HUDEP-2 (cell line): Measurements from ENCODE around the gene PNPLA6.
"Not testable (repeated sequence)": the region's sequence is repeated elsewhere in the genome, so short reads cannot be mapped to it uniquely, and the experiment has no call there.

ENCODE experiments used
- DNase-seq, 76 experiments: peaks; one replicate each; lab custom pipeline; 2025; ENCODE audit not compliant: unreplicated experiment in 76 of 76; lab: John Stamatoyannopoulos, UW

PNPLA6 gene

DNA sequence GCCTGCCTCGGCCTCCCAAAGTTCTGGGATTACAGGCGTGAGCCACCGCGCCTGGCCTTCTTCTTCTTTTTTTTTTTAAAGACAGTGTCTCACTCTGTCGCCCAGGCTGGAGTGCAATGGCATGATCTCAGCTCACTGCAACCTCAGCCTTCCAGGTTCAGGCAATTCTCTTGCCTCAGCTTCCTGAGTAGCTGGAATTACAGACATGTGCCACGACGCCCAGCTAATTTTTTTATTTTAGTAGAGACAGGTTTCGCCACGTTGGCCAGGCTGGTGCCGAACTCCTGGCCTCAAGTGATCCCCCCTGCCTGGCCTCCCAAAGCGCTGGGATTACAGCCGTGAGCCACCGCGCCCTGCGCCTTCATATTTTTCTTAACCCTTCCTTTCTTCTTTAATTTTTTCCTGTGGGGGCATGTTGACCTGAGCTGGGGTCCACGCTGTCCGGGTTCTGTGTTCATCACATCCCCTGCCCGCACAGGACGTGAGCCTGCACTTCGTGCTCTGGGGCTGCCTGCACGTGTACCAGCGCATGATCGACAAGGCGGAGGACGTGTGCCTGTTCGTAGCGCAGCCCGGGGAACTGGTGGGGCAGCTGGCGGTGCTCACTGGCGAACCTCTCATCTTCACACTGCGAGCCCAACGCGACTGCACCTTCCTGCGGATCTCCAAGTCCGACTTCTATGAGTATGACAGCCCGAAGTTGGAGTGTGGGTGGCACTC lies 14.1 kb downstream of the PNPLA6 start:
- no peak for DNase-seq

DNA sequence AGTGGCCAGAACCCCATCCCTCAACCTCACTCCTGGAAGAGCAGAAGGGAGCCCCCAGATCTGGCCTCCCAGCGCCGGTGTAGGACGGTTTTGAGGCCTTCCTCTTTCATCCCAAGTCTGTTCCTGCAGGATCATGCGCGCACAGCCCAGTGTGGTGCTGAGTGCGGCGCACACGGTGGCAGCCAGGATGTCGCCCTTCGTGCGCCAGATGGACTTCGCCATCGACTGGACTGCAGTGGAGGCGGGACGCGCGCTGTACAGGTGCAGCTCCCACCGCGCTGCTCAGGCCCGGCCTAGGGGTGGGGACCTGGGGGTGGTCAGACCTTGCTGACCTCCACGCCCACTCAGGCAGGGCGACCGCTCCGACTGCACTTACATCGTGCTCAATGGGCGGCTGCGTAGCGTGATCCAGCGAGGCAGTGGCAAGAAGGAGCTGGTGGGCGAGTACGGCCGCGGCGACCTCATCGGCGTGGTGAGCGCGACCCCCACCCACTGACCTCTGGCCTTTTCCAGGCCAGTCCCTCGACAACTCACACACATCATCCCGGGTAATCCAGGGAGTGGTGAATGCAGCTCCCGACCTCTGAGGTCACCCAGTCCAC lies 14.8 kb downstream of the PNPLA6 start:
- DNase-seq: no peak

- DNase-seq: peak in 11 of 76 experiments; percentile 5 to 32 (median 23)
Observed at GRCh38 chr19:7550987-7551761, 15.7 kb downstream of the PNPLA6 start.

DNA sequence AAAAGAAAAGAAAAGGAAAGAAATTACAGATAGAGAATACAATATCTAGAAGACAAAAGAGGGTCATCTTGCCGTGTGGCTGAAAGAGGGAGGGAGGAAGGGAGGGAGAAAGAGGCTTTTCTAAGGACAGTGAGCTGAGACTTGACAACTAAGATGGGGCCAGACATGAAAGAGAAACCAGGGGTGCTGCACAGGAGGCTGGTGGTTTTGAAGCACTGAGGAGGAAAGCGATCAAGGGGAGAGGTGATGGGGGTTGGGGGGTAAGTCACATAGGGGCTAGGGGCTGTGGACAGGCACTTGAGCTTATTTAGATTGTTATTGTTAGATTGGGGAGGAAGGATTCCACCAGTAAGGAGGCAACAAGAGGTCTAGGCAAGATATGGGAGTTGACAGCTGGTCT lies 17.3 kb downstream of the PNPLA6 start:
- DNase-seq: no peak

- no peak for DNase-seq
Observed at GRCh38 chr19:7554565-7554964, 19.0 kb downstream of the PNPLA6 start.

GRCh38 chr19:7554990-7555864 lies 19.7 kb downstream of the PNPLA6 start:
- peak in 12 of 76 experiments; percentile 12 to 45 (median 22) for DNase-seq

- DNase-seq: no peak
Observed at GRCh38 chr19:7556696-7557315, 21.3 kb downstream of the PNPLA6 start.

GRCh38 chr19:7558667-7559066 lies 23.1 kb downstream of the PNPLA6 start:
- no peak for DNase-seq

- DNase-seq: no peak
Observed at GRCh38 chr19:7559102-7559501, 23.6 kb downstream of the PNPLA6 start.

GRCh38 chr19:7560255-7560654 lies 24.7 kb downstream of the PNPLA6 start:
- DNase-seq: no peak

DNA sequence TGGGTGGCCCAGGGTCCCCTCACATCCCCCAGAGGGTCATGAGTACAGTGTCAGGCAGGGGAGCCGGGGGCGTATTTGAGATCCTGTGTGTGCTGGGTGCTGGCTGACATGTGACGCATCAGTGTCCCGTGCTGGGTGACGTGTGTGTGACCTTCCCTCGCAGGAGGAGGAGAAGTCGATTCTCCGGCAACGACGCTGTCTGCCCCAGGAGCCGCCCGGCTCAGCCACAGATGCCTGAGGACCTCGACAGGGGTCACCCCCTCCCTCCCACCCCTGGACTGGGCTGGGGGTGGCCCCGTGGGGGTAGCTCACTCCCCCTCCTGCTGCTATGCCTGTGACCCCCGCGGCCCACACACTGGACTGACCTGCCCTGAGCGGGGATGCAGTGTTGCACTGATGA lies 25.8 kb downstream of the PNPLA6 start:
- DNase-seq: no peak

DNA sequence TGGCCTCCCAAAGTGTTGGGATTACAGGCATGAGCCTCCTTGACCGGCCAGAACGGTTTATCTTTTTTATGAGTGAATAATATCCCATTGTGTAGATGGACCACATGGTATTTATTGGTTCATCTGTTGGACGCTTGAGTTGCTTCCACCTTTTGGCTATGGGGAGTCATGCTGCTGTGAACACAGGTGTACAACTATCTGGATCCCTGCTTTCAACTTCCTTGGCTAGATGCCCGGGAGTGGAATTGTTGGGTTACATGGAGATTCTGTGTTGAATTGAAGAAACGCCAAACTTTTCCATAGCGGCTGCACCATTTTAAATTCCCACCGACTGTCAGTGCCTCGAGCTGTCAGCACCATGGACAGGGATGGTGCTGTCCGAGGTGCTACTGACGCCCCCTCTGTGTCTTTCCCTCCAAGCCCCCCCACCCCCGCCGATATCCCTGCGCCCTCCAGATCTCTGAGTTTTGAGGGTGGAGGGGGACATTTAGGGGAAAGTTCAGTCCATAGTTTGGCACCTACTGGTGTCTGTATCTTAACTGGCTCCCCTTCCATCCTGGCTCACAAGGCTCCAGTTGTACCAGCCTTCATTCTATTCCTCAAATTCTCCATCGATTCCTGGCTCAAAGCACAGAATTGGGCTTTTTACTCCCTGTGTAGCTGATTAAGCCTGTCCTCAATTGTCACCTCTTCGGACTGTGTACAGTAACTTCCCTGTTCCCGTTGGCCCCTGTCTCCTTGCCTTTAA lies 27.3 kb downstream of the PNPLA6 start:
- DNase-seq: peak in 3 of 76 experiments; percentile 10 to 41 (median 18)

- DNase-seq: no peak
Observed at GRCh38 chr19:7564866-7565265, 29.3 kb downstream of the PNPLA6 start.

DNA sequence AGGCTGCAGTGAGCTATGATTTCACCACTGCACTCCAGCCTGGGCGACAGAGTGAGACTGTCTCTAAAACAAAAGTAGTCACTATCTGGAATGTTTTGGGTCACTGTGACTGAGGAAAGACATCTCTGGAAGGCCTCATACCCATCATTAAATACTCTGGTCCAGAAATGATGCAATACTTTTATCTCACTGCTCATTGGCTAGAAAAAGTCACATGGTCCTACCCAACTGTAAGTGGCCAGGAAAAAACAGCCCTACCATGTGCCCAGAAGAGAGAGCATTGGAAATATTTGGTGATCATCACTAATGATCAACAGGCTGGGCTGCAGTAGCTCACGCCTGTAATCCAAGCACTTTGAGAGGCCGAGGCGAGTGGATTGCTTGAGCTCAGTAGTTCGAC lies 29.8 kb downstream of the PNPLA6 start:
- DNase-seq: no peak

GRCh38 chr19:7570761-7571160 lies 35.2 kb downstream of the PNPLA6 start:
- DNase-seq: no peak

- peak in 32 of 76 experiments; percentile 6 to 59 (median 22) for DNase-seq
Observed at GRCh38 chr19:7575434-7576040, 40.0 kb downstream of the PNPLA6 start.

GRCh38 chr19:7577422-7577821 lies 41.9 kb downstream of the PNPLA6 start:
- not testable (repeated sequence) for DNase-seq

- no peak for DNase-seq
Observed at GRCh38 chr19:7578127-7578526, 42.6 kb downstream of the PNPLA6 start.

- DNase-seq: no peak
Observed at GRCh38 chr19:7579182-7579581, 43.7 kb downstream of the PNPLA6 start.
